NOMO-1 treated with dmso at 0.1 percent for 144 hours (cell line): ENCODE data around the gene CYP2A6.
"Not testable (repeated sequence)": the region's sequence is repeated elsewhere in the genome, so short reads cannot be mapped to it uniquely, and the experiment has no call there.

Experiments used
- DNase-seq: peaks from one replicate; lab custom pipeline; 2025; ENCODE audit not compliant: unreplicated experiment; lab: John Stamatoyannopoulos, UW

Gene CYP2A6, protein sequence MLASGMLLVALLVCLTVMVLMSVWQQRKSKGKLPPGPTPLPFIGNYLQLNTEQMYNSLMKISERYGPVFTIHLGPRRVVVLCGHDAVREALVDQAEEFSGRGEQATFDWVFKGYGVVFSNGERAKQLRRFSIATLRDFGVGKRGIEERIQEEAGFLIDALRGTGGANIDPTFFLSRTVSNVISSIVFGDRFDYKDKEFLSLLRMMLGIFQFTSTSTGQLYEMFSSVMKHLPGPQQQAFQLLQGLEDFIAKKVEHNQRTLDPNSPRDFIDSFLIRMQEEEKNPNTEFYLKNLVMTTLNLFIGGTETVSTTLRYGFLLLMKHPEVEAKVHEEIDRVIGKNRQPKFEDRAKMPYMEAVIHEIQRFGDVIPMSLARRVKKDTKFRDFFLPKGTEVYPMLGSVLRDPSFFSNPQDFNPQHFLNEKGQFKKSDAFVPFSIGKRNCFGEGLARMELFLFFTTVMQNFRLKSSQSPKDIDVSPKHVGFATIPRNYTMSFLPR

DNA sequence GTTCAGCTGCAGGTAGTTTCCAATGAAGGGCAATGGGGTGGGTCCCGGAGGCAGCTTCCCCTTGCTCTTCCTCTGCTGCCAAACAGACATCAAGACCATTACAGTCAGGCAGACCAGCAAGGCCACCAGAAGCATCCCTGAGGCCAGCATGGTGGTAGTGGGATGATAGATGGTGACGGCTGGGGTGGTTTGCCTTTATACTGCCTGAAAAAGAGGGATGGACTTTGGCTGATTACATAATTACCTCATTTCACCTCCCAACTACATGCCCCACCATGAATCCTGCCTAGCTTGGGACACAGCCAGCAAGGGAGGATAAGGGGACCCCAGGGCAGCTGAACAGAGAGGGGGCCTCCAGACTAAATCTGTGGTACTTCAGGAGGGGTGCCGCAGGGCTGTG lies at the start of gene CYP2A6:
Gene CYP2A6 (minus strand): TSS at position 171 of the 400 bp plus-strand sequence. CDS start 21 bp downstream, at position 150.
- DNase-seq: not testable (repeated sequence)

DNA sequence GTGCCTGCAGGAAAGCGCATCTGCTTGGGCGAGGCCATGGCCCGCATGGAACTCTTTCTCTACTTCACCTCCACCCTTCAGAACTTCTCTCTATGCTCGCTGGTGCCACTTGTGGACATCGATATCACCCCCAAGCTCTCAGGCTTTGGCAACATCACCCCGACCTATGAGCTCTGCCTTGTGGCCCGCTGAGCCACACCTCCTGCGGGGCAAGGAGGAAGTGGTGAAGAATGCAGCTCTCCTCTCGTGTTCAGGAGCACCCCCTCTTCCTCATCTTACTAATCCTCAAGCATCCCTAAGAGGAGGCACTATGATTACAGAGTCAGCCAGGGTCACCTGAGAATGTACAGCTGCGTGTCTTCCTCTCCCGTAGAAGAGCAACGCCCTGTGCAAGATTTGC lies 49.7 kb upstream of the CYP2A6 start:
- DNase-seq: peak; percentile 83

DNA sequence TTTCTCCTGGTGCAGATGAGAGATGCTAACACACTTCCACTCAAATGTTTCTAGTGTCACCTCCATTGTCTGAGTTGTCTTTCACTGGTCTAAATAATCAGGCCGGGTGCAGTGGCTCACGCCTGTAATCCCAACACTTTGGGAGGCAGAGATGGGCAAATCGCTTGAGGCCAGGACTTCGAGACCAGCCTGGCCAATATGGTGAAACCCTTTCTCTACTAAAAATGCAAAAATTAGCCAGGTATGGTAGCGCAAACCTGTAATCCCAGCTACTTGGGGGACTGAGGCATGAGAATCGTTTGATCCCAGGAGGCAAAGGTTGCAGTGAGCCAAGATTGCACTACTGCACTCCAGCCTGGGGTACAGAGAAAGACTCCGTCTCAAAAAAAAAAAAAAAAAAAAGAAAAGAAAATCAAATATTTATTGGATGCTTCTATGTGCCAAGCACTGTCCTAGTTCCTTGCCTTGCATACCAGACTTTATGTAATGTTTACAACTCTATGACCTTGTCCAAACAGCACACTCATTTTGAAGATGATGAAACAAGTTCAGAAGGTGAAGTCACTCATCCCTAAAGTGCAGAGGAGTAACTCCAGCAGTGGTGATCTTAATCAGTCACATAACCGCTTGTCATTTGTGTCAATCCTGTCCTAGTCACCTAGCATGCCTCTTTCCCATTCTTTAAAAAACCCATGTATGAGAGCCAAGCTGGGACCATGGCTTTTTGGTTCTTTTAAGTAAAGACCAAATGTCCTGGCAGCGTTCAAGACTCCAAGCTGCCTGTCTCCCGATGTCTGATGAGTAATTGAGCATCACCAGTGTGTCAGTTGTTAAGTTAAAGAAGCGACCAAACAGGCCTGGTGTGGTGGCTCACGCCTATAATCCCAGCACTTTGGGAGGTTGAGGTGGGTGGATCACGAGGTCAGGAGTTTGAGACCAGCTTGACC lies 46.9 kb upstream of the CYP2A6 start:
- DNase-seq: not testable (repeated sequence)

- DNase-seq: no peak
Measured at GRCh38 chr19:40896418-40896796, 46.2 kb upstream of the CYP2A6 start.

GRCh38 chr19:40893112-40893511 lies 42.9 kb upstream of the CYP2A6 start:
- no peak for DNase-seq

DNA sequence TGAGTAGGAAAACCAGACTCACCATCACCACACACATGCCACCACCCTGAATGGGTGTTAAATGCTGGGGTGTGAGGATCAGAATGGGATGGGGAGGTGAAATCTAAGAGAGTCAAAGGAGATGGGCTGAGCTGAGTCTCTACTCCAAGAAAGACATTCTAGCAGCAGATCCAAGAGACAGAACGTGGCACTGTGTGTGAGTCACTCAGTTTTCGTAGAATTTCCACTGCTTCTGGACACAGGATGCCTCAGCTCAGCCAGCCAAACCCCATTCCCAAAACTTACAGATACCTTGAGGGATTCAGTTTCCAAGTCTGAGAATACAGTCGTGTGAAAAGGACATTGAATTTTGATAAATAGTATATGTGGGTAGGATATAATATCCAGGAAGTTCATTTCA lies 39.1 kb upstream of the CYP2A6 start:
- DNase-seq: no peak

GRCh38 chr19:40888191-40888590 lies 37.9 kb upstream of the CYP2A6 start:
- no peak for DNase-seq

DNA sequence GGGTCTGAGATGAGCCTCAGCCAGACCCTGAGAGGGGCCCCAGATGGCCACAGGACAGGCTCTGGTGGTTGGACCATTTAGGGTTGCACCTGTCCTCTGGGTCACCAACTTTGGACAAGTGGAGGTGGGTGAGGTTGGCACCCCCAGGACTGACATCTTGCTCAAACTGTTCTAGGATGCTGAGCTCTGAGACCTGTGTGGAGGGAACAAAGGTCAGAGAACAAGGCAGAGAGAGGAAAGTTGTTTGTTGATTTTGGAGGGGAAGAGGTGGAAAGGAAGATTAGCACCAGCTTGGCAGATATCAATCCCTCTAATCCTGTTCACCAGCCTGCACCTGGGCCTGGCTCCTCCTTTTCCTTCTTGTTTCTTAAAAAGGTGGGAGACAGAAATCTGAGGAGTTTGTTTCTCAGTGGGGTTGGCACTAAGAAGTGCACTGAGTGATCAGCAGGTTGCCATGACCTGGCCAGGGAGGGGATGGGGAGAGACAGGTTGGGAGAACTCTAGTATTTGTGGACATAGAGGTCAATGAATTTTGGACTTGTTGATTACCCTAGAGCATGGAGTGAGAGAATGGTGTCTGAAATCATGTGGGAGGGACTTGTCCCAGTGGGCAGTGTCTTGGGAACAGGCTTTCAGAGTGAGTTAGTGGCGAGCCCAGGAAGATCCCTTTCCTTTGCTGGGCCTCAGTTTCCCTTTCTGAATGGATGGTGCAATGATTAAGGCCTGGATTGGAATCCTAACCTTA lies 34.1 kb upstream of the CYP2A6 start:
- DNase-seq: not testable (repeated sequence)

- DNase-seq: not testable (repeated sequence)
Measured at GRCh38 chr19:40882062-40882461, 31.8 kb upstream of the CYP2A6 start, which contains the start of gene CYP2A7. TSS of gene CYP2A7 (minus strand) at chr19:40882231. CDS start at chr19:40882210, 21 bp downstream.

GRCh38 chr19:40879349-40879748 lies 29.1 kb upstream of the CYP2A6 start:
- not testable (repeated sequence) for DNase-seq

GRCh38 chr19:40875526-40875951 lies 25.3 kb upstream of the CYP2A6 start:
- peak; percentile 54 for DNase-seq

- not testable (repeated sequence) for DNase-seq
Measured at GRCh38 chr19:40874874-40875273, 24.6 kb upstream of the CYP2A6 start.

GRCh38 chr19:40873873-40874272 lies 23.6 kb upstream of the CYP2A6 start:
- not testable (repeated sequence) for DNase-seq

DNA sequence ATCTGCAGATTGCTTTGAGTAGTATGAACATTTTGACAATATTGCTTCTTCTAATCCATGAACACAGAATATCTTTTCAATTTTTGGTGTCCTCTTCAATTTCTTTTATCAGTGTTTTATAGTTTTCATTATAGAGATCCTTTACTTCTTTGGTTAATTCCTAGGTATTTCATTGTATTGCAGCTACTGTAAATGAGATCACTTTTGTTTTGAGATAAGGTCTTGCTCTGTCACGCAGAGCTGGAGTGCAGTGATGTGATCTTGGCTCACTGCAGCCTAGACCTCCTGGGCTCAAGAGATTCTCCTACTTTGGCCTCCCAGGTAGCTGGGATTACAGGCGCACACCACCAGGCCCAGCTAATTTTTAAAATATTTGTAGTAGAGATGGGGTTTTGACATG lies 22.0 kb upstream of the CYP2A6 start:
- DNase-seq: no peak

GRCh38 chr19:40867701-40868100 lies 17.5 kb upstream of the CYP2A6 start:
- no peak for DNase-seq

DNA sequence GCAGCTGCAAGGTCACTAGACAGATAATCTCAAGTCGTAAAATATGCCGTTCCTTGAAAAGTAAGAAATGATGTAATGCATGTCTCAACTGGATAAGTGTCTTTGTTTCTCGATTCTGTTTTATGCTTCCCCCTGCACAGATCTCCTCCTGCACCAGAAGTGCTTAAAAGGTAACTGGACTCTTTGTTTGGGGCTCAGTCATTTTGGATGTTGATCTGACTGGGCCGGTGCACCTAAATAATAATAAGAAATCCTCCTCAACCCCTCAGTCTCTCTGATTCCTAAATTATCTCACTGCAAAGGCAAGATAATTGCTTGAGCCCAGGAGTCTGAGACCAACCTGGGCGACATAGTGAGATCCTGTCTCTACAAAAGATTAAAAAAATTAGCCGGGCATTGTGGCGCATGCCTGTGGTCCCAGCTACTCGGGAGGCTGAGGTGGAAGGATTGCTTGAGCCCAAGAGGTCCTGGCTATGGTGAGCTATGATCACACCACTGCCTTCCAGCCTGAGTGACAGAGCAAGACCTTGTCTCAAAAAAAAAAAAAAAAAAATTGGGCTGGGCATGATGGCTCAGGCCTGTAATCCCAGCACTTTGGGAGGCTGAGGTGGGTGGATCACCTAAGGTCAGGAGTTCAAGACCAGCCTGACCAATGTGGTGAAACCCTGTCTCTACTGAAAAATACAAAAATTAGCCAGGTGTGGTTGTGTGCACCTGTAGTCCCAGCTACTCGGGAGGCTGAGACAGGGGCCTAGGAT lies 14.7 kb upstream of the CYP2A6 start:
- DNase-seq: not testable (repeated sequence)

DNA sequence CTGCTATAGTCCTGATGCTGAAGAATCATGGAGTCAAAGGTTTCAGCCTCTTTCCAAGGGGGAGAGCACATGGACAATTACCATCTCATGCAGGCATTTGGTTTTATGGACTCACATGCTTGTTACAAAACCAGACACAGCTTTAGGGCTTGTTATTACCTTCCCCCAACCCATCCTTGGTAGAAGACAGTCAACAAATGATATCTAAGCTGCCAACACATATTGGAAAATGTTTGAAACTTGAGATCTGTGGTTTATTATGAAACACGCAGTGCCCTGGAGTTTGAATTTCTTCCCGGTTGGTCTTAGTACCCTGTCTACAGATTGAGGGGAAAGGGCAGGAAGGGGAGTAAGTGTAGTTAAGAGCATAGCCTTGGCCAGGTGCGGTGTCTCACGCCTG lies 12.5 kb upstream of the CYP2A6 start:
- no peak for DNase-seq

- no peak for DNase-seq
Measured at GRCh38 chr19:40862333-40862732, 12.1 kb upstream of the CYP2A6 start.

GRCh38 chr19:40858109-40858508 lies 7.9 kb upstream of the CYP2A6 start:
- no peak for DNase-seq
